B cell (primary cell): ENCODE measurements around the gene HESX1. TPM values are rescaled to one million over a fixed set of nuclear protein-coding genes. Genes with fewer than 3 reads are reported as not detected.

Experiments
- ATAC-seq: fragments of 200-7000 bp; cut with Tn5 transposase; one replicate; pipeline ENCODE4 v1.10.0; 2021; ENCODE audit warnings: low read depth, mild to moderate bottlenecking, moderate number of reproducible peaks, moderate library complexity
- CTCF ChIA-PET: fragments of 350-600 bp; sonication (Branson Sonifier 250); formaldehyde crosslinking; loops from one replicate; lab custom pipeline; 2021; ENCODE audit warnings: antibody characterized with exemption, inconsistent platforms; lab: Charles Lee
- POLR2A ChIA-PET: fragments of 350-600 bp; sonication (Branson Sonifier 250); formaldehyde crosslinking; loops from one replicate; lab custom pipeline; 2021; ENCODE audit warnings: antibody characterized with exemption; lab: Charles Lee
- DNase-seq: peaks from one replicate; pipeline ENCODE4 v3.0.0; 2013
- H2AFZ ChIP-seq: 2 replicates; pipeline ENCODE4 v1.6.1; 2012; ENCODE audit warnings: mild to moderate bottlenecking, low read depth, low read length; ENCODE audit not compliant: insufficient read depth, poor library complexity, severe bottlenecking
- H3K27ac ChIP-seq, 2 donors: 1 replicate in 1 of 2; 2 replicates in 1 of 2; pipeline ENCODE4 v1.5.1; 2012 to 2013; ENCODE audit warnings: low read length in 2 of 2, mild to moderate bottlenecking in 2 of 2, moderate library complexity in 1 of 2
- H3K27me3 ChIP-seq, 4 experiments: fragments of 200-600 bp in 1 of 4; sonication (generic) in 1 of 4; replicated peaks in 1 of 4; 1 replicate in 2 of 4; 2 replicates in 2 of 4; pipeline versions ENCODE4 v1.6.1 to v1.7.0; 2013 to 2016; ENCODE audit warnings: low read length in 3 of 4, mild to moderate bottlenecking in 2 of 4, mixed read lengths in 1 of 4, moderate library complexity in 1 of 4; ENCODE audit not compliant: insufficient read depth in 4 of 4, control insufficient read depth in 3 of 4; ENCODE audit errors: control extremely low read depth in 1 of 4
- H3K36me3 ChIP-seq, 2 experiments: replicated peaks in 1 of 2; 1 replicate in 1 of 2; 2 replicates in 1 of 2; pipeline versions ENCODE4 v1.6.1 to v1.7.1; 2013; ENCODE audit warnings: low read length in 1 of 2; ENCODE audit not compliant: insufficient read depth in 2 of 2, control insufficient read depth in 1 of 2; ENCODE audit errors: control extremely low read depth in 1 of 2, extremely low read depth in 1 of 2
- H3K4me1 ChIP-seq, 2 donors: fragments of 200-600 bp in 1 of 2; sonication (generic) in 1 of 2; 1 replicate in 1 of 2; 2 replicates in 1 of 2; pipeline versions ENCODE4 v1.5.1 to v1.6.1; 2013 to 2017; ENCODE audit warnings: low read length in 2 of 2; ENCODE audit not compliant: control insufficient read depth in 2 of 2, insufficient read depth in 2 of 2
- H3K4me2 ChIP-seq: replicated peaks from 2 replicates; pipeline ENCODE3; 2012; ENCODE audit warnings: mild to moderate bottlenecking, low read depth, low read length; ENCODE audit not compliant: poor library complexity, severe bottlenecking
- H3K4me3 ChIP-seq, 5 experiments: fragments of 200-600 bp in 1 of 5; sonication (generic) in 1 of 5; 1 replicate in 3 of 5; 2 replicates in 2 of 5; pipeline versions ENCODE4 v1.5.1 to v1.7.0; 2011 to 2016; ENCODE audit warnings: low read length in 4 of 5, mild to moderate bottlenecking in 4 of 5, low read depth in 2 of 5, control low read depth in 1 of 5, moderate library complexity in 1 of 5; ENCODE audit not compliant: insufficient read depth in 1 of 5; ENCODE audit errors: control extremely low read depth in 1 of 5, extremely low read depth in 1 of 5
- H3K79me2 ChIP-seq: fragments of 200-600 bp; sonication (generic); one replicate; pipeline ENCODE4 v1.6.0; 2016; ENCODE audit warnings: low read length; ENCODE audit not compliant: control insufficient read depth, insufficient read depth
- H3K9ac ChIP-seq: fragments of 200-600 bp; sonication (generic); 2 replicates; pipeline ENCODE4 v1.6.1; 2017; ENCODE audit warnings: mild to moderate bottlenecking, low read length, moderate library complexity
- H3K9me3 ChIP-seq, 3 donors: one replicate each; pipeline versions ENCODE4 v1.6.1 to v1.7.1; 2013; ENCODE audit warnings: low read length in 2 of 3; ENCODE audit not compliant: control insufficient read depth in 2 of 3, insufficient read depth in 1 of 3; ENCODE audit errors: control extremely low read depth in 1 of 3
- H4K20me1 ChIP-seq: 2 replicates; pipeline ENCODE4 v1.6.0; 2012; ENCODE audit warnings: mild to moderate bottlenecking, low read length; ENCODE audit not compliant: insufficient read depth, control insufficient read depth, poor library complexity, severe bottlenecking
- H3K27ac Mint-ChIP-seq: one replicate; pipeline ENCODE4 v1.8.0; 2021; ENCODE audit warnings: mixed read lengths
- H3K27me3 Mint-ChIP-seq: one replicate; pipeline ENCODE4 v1.8.0; 2021; ENCODE audit warnings: mixed read lengths
- H3K4me1 Mint-ChIP-seq: one replicate; pipeline ENCODE4 v1.8.0; 2021; ENCODE audit warnings: mixed read lengths
- H3K4me3 Mint-ChIP-seq: one replicate; pipeline ENCODE4 v1.8.0; 2021; ENCODE audit warnings: mixed read lengths
- H3K9me3 Mint-ChIP-seq: one replicate; pipeline ENCODE4 v1.8.0; 2022; ENCODE audit warnings: mixed read lengths; ENCODE audit not compliant: insufficient read depth
- CTCF ChIP-seq: fragments of 200-600 bp; IDR thresholded peaks from one replicate; pipeline ENCODE4 v1.8.0; 2022; ENCODE audit warnings: antibody characterized with exemption, mild to moderate bottlenecking
- EZH2 ChIP-seq: IDR thresholded peaks from 2 replicates; pipeline ENCODE4 v1.6.1; 2012; ENCODE audit warnings: borderline replicate concordance, low read depth, mild to moderate bottlenecking, moderate library complexity, low read length; ENCODE audit not compliant: insufficient read depth, poor library complexity, severe bottlenecking
- WGBS: methylation state at CpG from one replicate; pipeline ENCODE4 v1.1.5; 2013; ENCODE audit warnings: missing lambda C conversion rate; ENCODE audit not compliant: insufficient coverage; 5-methylcytosine and 5-hydroxymethylcytosine counted together
- intact Hi-C: fragments of 100-400 bp; cut with micrococcal nuclease; formaldehyde crosslinking; loops from one replicate; pipeline ENCODE4 v1.10.0; 2022
- polyA plus RNA-seq: library from polyadenylated mRNA; depleted of rRNA; stranded (reverse); fragments of >200 nt; gene quantifications from 2 replicates; pipeline ENCODE4 v1.2.3, GENCODE V29; 2012
- total RNA-seq, 2 donors: library from RNA; stranded (reverse); fragments of 120-200 nt in 1 of 2; gene quantifications; 1 replicate in 1 of 2; 2 replicates in 1 of 2; pipeline versions ENCODE4 v1.2.3 to v1.2.4, GENCODE V29; 2013 to 2022

Gene HESX1
- total and polyA plus RNA-seq, 2 donors (not counting 1 experiment from before 2014, with no cell fraction given), result 0.39 to 2.1 TPM

GRCh38 chr3:57221883-57222282 lies 22.1 kb upstream of the HESX1 start:
- Histone ChIP-seq H3K27ac (no peak overlapping the region), H3K27me3 (no peaks in the 10 kb centered on the region), H3K4me2 (no peak overlapping the region), H3K9ac (no peak overlapping the region), H3K79me2 (no peaks in the 10 kb centered on the region), H3K4me1 (peaks cover 3 to 4% of the 10 kb centered on the region in 2 donors), H3K9me3 (no peaks in the 10 kb centered on the region), H3K4me3 (no peak overlapping the region), H4K20me1 (no peaks in the 10 kb centered on the region), H3K36me3 (no peaks in the 10 kb centered on the region), H2AFZ (no peak overlapping the region)
- ChIA-PET CTCF (interaction anchor here (1.1 kb wide), 1 partner anchor 226 kb away, joined by 5 read pairs; no protein-coding TSS in a partner anchor), POLR2A (interaction anchor here (0.6 kb wide), 1 partner anchor 8 kb away, joined by 5 read pairs; no protein-coding TSS in a partner anchor)
- ATAC-seq (no peak), DNase-seq (no peak)
- Mint-ChIP-seq H3K4me3 (no peak overlapping the region), H3K27me3 (no peaks in the 10 kb centered on the region), H3K4me1 (peaks cover 10% of the 10 kb centered on the region), H3K27ac (no peak overlapping the region), H3K9me3 (no peaks in the 10 kb centered on the region)
- intact Hi-C loops, result loop anchor here (10.0 kb wide), 1 partner anchor 147 kb away; no protein-coding TSS in a partner anchor
- TF ChIP-seq EZH2 (no peak), CTCF (no peak)
- WGBS, result no CpG with 5 or more reads among the region's 2 CpGs

GRCh38 chr3:57206423-57206822 lies 6.6 kb upstream of the HESX1 start:
- Mint-ChIP-seq H3K4me1 (no peaks in the 10 kb centered on the region), H3K9me3 (no peaks in the 10 kb centered on the region), H3K27ac (no peak overlapping the region), H3K4me3 (no peak overlapping the region), H3K27me3 (no peaks in the 10 kb centered on the region)
- Histone ChIP-seq H3K4me1 (no peaks in the 10 kb centered on the region), H3K36me3 (no peaks in the 10 kb centered on the region), H3K27me3 (no peaks in the 10 kb centered on the region), H4K20me1 (no peaks in the 10 kb centered on the region), H3K4me2 (no peak overlapping the region), H3K4me3 (no peak overlapping the region), H2AFZ (no peak overlapping the region), H3K9me3 (no peaks in the 10 kb centered on the region), H3K9ac (no peak overlapping the region), H3K27ac (no peak overlapping the region), H3K79me2 (no peaks in the 10 kb centered on the region)
- TF ChIP-seq EZH2 (no peak), CTCF (no peak)
- intact Hi-C loops, result no loop called here
- POLR2A ChIA-PET, result no interaction called here
- WGBS, result 80% methylated on average over 1 of the region's 2 CpGs
- CTCF ChIA-PET, result no interaction called here
- no peak for DNase-seq
- no peak for ATAC-seq
